K562 (cell line): Measurements from ENCODE around the gene LRP2BP. TPM values are rescaled to one million over a fixed set of nuclear protein-coding genes. Genes with fewer than 3 reads are reported as not detected.

ENCODE experiments used
- GATA2 ChIP-seq: sonication (generic); formaldehyde crosslinking; IDR thresholded peaks from 2 replicates; pipeline ENCODE4 v1.4.0; 2020; ENCODE audit warnings: mild to moderate bottlenecking, missing genetic modification reagents
- KDM2B ChIP-seq: fragments of 250-450 bp; sonication (Bioruptor Pico); IDR thresholded peaks from 2 replicates; pipeline ENCODE4 v1.8.0; 2021; ENCODE audit warnings: mild to moderate bottlenecking, moderate library complexity
- MCM2 ChIP-seq: fragments of 450-650 bp; IDR thresholded peaks from 2 replicates; pipeline ENCODE4 v1.6.1; 2017; ENCODE audit warnings: low read depth, mild to moderate bottlenecking
- MECOM ChIP-seq: fragments of 250-450 bp; sonication (Bioruptor Pico); IDR thresholded peaks from 2 replicates; pipeline ENCODE4 v1.8.0; 2022; ENCODE audit warnings: inconsistent platforms
- MEIS2 ChIP-seq: fragments of 450-650 bp; IDR thresholded peaks from 2 replicates; pipeline ENCODE4 v1.6.1; 2014; ENCODE audit warnings: mild to moderate bottlenecking; ENCODE audit not compliant: partially characterized antibody
- NFE2 ChIP-seq: IDR thresholded peaks from 2 replicates; pipeline ENCODE4 v1.6.1; 2014; ENCODE audit warnings: antibody characterized with exemption, low read depth
- NR1H2 ChIP-seq: sonication (generic); formaldehyde crosslinking; IDR thresholded peaks from 2 replicates; pipeline ENCODE4 v1.4.0; 2020; ENCODE audit warnings: mild to moderate bottlenecking, missing genetic modification reagents
- SMAD3 ChIP-seq: fragments of 450-650 bp; formaldehyde crosslinking; conservative IDR thresholded peaks from 2 replicates; pipeline ENCODE4 v1.4.0; 2020; ENCODE audit warnings: mild to moderate bottlenecking
- TCF15 ChIP-seq: fragments of 250-450 bp; sonication (Bioruptor Pico); IDR thresholded peaks from 2 replicates; pipeline ENCODE4 v1.8.0; 2022; ENCODE audit warnings: moderate library complexity, mild to moderate bottlenecking, inconsistent platforms
- ZNF592 ChIP-seq: fragments of 450-650 bp; IDR thresholded peaks from 2 replicates; pipeline ENCODE4 v1.6.1; 2017; ENCODE audit warnings: antibody characterized with exemption, mild to moderate bottlenecking
- ZNF717 ChIP-seq: fragments of 250-450 bp; sonication (Bioruptor Pico); IDR thresholded peaks from 2 replicates; pipeline ENCODE4 v1.5.0; 2021
- polyA plus RNA-seq, 8 experiments: library from polyadenylated mRNA; depleted of rRNA in 4 of 8; stranded (reverse) in 5 of 8; unstranded in 3 of 8; fragments of >200 nt; fragmentation: Nextera tagmentation in 2 of 8; fragmentation: Illumina TruSeq in 1 of 8; extraction: Ambion mirVana in 2 of 8; extraction: Trizol in 1 of 8; gene quantifications; 2 replicates each; pipeline versions ENCODE4 v1.2.1 to v1.2.3, GENCODE V29; 2011 to 2014; ENCODE audit warnings: inconsistent platforms in 1 of 8, missing spikeins in 1 of 8
- total RNA-seq, 7 experiments: library from RNA; depleted of rRNA in 6 of 7; stranded (reverse); fragments of >200 nt in 6 of 7; fragmentation: Illumina TruSeq in 2 of 7; extraction: Trizol in 2 of 7; gene quantifications; 2 replicates each; pipeline versions ENCODE4 v1.2.1 to v1.2.3, GENCODE V29; 2011 to 2021; ENCODE audit warnings: low replicate concordance in 1 of 7
- TF ChIP-seq, protein P1 (sequence below): fragments of 450-650 bp; IDR thresholded peaks from 2 replicates; pipeline ENCODE4 v1.6.1; 2016; ENCODE audit warnings: antibody characterized with exemption
- TF ChIP-seq, protein P2 (sequence below): fragments of 450-650 bp; IDR thresholded peaks from 2 replicates; pipeline ENCODE4 v1.7.1; 2018; ENCODE audit warnings: mild to moderate bottlenecking, low read depth; ENCODE audit not compliant: partially characterized antibody

LRP2BP gene
- total and polyA plus RNA-seq, 9 of the 15 experiments (the other 6 are each of a cell fraction or from before 2014, with no cell fraction given), result 0.42 to 2.1 (median 0.62) TPM

- TF ChIP-seq MEIS2 (peak; percentile 39), MCM2 (no peak), MECOM (CRISPR knock-in tag) (no peak), NR1H2 (CRISPR knock-in tag) (no peak), ZNF717 (CRISPR knock-in tag) (no peak), GATA2 (CRISPR knock-in tag) (peak; percentile 33; the same call in 1 of the 2 replicates), ZNF592 (peak; percentile 89), KDM2B (no peak), TCF15 (no peak), NFE2 (peak; percentile 78), SMAD3 (CRISPR knock-in tag) (no peak)
- TF ChIP-seq, protein P1, sequence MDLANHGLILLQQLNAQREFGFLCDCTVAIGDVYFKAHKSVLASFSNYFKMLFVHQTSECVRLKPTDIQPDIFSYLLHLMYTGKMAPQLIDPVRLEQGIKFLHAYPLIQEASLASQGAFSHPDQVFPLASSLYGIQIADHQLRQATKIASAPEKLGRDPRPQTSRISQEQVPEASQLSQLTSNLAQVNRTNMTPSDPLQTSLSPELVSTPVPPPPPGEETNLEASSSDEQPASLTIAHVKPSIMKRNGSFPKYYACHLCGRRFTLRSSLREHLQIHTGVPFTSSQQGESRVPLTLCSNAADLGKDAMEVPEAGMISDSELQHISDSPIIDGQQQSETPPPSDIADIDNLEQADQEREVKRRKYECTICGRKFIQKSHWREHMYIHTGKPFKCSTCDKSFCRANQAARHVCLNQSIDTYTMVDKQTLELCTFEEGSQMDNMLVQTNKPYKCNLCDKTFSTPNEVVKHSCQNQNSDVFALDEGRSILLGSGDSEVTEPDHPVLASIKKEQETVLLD, result 0 out of 2 replicates have a peak, but pooled peaks have one; percentile 18
- TF ChIP-seq, protein P2, sequence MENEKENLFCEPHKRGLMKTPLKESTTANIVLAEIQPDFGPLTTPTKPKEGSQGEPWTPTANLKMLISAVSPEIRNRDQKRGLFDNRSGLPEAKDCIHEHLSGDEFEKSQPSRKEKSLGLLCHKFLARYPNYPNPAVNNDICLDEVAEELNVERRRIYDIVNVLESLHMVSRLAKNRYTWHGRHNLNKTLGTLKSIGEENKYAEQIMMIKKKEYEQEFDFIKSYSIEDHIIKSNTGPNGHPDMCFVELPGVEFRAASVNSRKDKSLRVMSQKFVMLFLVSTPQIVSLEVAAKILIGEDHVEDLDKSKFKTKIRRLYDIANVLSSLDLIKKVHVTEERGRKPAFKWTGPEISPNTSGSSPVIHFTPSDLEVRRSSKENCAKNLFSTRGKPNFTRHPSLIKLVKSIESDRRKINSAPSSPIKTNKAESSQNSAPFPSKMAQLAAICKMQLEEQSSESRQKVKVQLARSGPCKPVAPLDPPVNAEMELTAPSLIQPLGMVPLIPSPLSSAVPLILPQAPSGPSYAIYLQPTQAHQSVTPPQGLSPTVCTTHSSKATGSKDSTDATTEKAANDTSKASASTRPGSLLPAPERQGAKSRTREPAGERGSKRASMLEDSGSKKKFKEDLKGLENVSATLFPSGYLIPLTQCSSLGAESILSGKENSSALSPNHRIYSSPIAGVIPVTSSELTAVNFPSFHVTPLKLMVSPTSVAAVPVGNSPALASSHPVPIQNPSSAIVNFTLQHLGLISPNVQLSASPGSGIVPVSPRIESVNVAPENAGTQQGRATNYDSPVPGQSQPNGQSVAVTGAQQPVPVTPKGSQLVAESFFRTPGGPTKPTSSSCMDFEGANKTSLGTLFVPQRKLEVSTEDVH, result no peak
Observed at GRCh38 chr4:185359767-185360446, 35.8 kb downstream of the LRP2BP start (continued).
